Measurements from ENCODE around the gene FSD2.
"Not testable (repeated sequence)": the region's sequence is repeated elsewhere in the genome, so short reads cannot be mapped to it uniquely, and the experiment has no call there.

Gene FSD2

GRCh38 chr15:82831894-82832600 is 26.2 kb upstream of the FSD2 start:
- TF ChIP-seq, protein P1, sequence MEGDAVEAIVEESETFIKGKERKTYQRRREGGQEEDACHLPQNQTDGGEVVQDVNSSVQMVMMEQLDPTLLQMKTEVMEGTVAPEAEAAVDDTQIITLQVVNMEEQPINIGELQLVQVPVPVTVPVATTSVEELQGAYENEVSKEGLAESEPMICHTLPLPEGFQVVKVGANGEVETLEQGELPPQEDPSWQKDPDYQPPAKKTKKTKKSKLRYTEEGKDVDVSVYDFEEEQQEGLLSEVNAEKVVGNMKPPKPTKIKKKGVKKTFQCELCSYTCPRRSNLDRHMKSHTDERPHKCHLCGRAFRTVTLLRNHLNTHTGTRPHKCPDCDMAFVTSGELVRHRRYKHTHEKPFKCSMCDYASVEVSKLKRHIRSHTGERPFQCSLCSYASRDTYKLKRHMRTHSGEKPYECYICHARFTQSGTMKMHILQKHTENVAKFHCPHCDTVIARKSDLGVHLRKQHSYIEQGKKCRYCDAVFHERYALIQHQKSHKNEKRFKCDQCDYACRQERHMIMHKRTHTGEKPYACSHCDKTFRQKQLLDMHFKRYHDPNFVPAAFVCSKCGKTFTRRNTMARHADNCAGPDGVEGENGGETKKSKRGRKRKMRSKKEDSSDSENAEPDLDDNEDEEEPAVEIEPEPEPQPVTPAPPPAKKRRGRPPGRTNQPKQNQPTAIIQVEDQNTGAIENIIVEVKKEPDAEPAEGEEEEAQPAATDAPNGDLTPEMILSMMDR (IDR thresholded peaks at IDR 0.05; ENCODE audit: low read depth, low read length) = no peak
- in situ Hi-C loops (cut with HindIII; ENCODE audit: low sequenced_read_pairs) = no loop called here
- H3K4me3 ChIP-seq (ENCODE audit: low read depth, low read length) = no peak overlapping the region
- no peak for DNase-seq (ENCODE audit: low read depth, low spot score)

GRCh38 chr15:82830427-82831173 is 24.7 kb upstream of the FSD2 start:
- no peak for DNase-seq (ENCODE audit: low read depth, low spot score)
- no peak overlapping the region for H3K4me3 ChIP-seq (ENCODE audit: low read depth, low read length)
- TF ChIP-seq, protein P1 (IDR thresholded peaks at IDR 0.05; ENCODE audit: low read depth, low read length) = no peak
- in situ Hi-C loops (cut with HindIII; ENCODE audit: low sequenced_read_pairs) = no loop called here

DNA sequence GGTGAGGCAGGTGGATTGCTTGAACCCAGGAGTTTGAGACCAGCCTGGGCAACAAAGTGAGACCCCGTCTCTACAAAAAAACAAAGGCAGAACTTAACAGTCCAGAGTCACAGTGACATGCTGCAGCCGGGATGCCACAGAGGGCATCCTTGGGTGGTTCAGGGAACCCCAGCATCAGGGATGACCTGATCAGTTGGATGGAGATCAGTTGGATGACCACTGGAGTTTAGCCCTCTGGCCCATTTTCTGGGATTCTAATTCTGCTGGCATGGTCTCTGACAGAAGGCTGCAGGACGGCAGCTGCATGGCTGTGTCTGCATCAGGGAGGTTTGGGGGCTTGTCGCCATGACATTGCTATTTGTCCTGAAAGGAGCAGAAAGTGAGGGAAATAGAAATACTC is 23.4 kb upstream of the FSD2 start:
- in situ Hi-C loops (cut with HindIII; ENCODE audit: low sequenced_read_pairs) = no loop called here
- DNase-seq (ENCODE audit: low read depth, low spot score) = no peak
- TF ChIP-seq, protein P1 (IDR thresholded peaks at IDR 0.05; ENCODE audit: low read depth, low read length) = no peak
- H3K4me3 ChIP-seq (ENCODE audit: low read depth, low read length) = no peak overlapping the region

DNA sequence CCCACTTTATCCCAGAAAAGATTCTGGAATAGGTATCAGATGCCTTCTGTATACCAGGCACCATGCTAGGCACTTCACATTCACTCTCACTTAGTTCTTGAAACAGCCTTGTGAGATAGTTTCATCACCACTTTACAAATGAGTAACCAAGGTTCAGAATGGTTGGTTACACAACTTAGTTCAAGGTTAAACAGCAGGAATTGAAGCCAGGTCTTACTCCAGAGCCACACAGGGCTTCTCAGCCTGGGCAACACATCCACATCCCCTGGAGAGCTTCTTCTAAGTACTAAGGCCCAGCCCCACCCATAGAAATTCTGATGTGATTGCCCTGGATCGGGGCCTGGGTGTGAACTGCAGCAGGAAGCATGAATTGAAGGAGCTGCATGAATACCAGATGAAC is 22.2 kb upstream of the FSD2 start:
- in situ Hi-C loops (cut with HindIII; ENCODE audit: low sequenced_read_pairs) = no loop called here
- no peak overlapping the region for H3K4me3 ChIP-seq (ENCODE audit: low read depth, low read length)
- TF ChIP-seq, protein P1 (IDR thresholded peaks at IDR 0.05; ENCODE audit: low read depth, low read length) = no peak
- no peak for DNase-seq (ENCODE audit: low read depth, low spot score)

- in situ Hi-C loops (cut with HindIII; ENCODE audit: low sequenced_read_pairs) = no loop called here
- DNase-seq (ENCODE audit: low read depth, low spot score) = no peak
- H3K4me3 ChIP-seq (ENCODE audit: low read depth, low read length) = no peak overlapping the region
- TF ChIP-seq, protein P1 (IDR thresholded peaks at IDR 0.05; ENCODE audit: low read depth, low read length) = no peak
Measured at GRCh38 chr15:82823049-82823448, 17.2 kb upstream of the FSD2 start.

GRCh38 chr15:82821851-82822250 is 16.0 kb upstream of the FSD2 start:
- in situ Hi-C loops (cut with HindIII; ENCODE audit: low sequenced_read_pairs); H3K4me3 ChIP-seq (ENCODE audit: low read depth, low read length): not testable (repeated sequence)
- DNase-seq (ENCODE audit: low read depth, low spot score) = peak; percentile 26

GRCh38 chr15:82821396-82821795 is 15.5 kb upstream of the FSD2 start:
- peak; percentile 45 for DNase-seq (ENCODE audit: low read depth, low spot score)
- in situ Hi-C loops (cut with HindIII; ENCODE audit: low sequenced_read_pairs); H3K4me3 ChIP-seq (ENCODE audit: low read depth, low read length): not testable (repeated sequence)
